HEK293 (cell line): ENCODE data around the gene NUDT16L1.
"Not testable (repeated sequence)": the region's sequence is repeated elsewhere in the genome, so short reads cannot be mapped to it uniquely, and the experiment has no call there.

Experiments used
- CTCF ChIA-PET: fragments of 350-600 bp; formaldehyde crosslinking; extraction: SDS; loops from one replicate; lab custom pipeline; 2021; ENCODE audit warnings: antibody characterized with exemption; lab: Yijun Ruan, JAX
- POLR2A ChIA-PET: fragments of 300-600 bp; formaldehyde crosslinking; extraction: SDS; loops from one replicate; lab custom pipeline; 2020; ENCODE audit warnings: antibody characterized with exemption, inconsistent platforms; lab: Yijun Ruan, JAX
- H3K27ac ChIP-seq: fragments of 200-500 bp; sonication (Bioruptor generic); 2 replicates; pipeline ENCODE4 v1.5.1; 2014; ENCODE audit warnings: low read depth, low read length, control low read depth, inconsistent platforms; ENCODE audit errors: extremely low read depth
- H3K36me3 ChIP-seq, 2 experiments: fragments of 200-500 bp in 1 of 2; sonication (Bioruptor generic) in 1 of 2; 1 replicate in 1 of 2; 2 replicates in 1 of 2; pipeline ENCODE4 v1.5.1; 2014 to 2017; ENCODE audit warnings: inconsistent platforms in 2 of 2, low read length in 2 of 2; ENCODE audit not compliant: control insufficient read depth in 2 of 2, insufficient read depth in 1 of 2
- H3K4me1 ChIP-seq: fragments of 200-500 bp; sonication (Bioruptor generic); 2 replicates; pipeline ENCODE4 v1.5.1; 2014; ENCODE audit warnings: mild to moderate bottlenecking, low read length, inconsistent platforms; ENCODE audit not compliant: control insufficient read depth, insufficient read depth
- H3K4me3 ChIP-seq: 2 replicates; pipeline ENCODE4 v1.5.1; 2011; ENCODE audit warnings: low read depth, mild to moderate bottlenecking, control low read depth, low read length, moderate library complexity
- H3K9me3 ChIP-seq: fragments of 200-500 bp; sonication (Bioruptor generic); 2 replicates; pipeline ENCODE4 v1.5.1; 2014; ENCODE audit warnings: low read depth, low read length, inconsistent platforms; ENCODE audit not compliant: control insufficient read depth, insufficient read depth
- BCL11A ChIP-seq: fragments of 450-650 bp; formaldehyde crosslinking; IDR thresholded peaks from 2 replicates; pipeline ENCODE4 v1.5.1; 2016; ENCODE audit warnings: low read depth, missing biosample characterization, missing genetic modification characterization
- EGR2 ChIP-seq: fragments of 450-650 bp; formaldehyde crosslinking; IDR thresholded peaks from 2 replicates; pipeline ENCODE4 v1.5.1; 2016; ENCODE audit warnings: low read depth, missing biosample characterization, missing genetic modification characterization
- FEZF1 ChIP-seq: fragments of 450-650 bp; formaldehyde crosslinking; IDR thresholded peaks from 2 replicates; pipeline ENCODE4 v1.5.1; 2016; ENCODE audit warnings: missing biosample characterization, missing genetic modification characterization
- IKZF3 ChIP-seq: fragments of 450-650 bp; IDR thresholded peaks from 2 replicates; pipeline ENCODE4 v1.5.0; 2018; ENCODE audit warnings: missing biosample characterization, mild to moderate bottlenecking, missing genetic modification characterization, moderate library complexity
- SETDB1 ChIP-seq: IDR thresholded peaks from one replicate; pipeline ENCODE4 v1.6.1; 2017; ENCODE audit warnings: mild to moderate bottlenecking, low read length, moderate library complexity, mixed read lengths; ENCODE audit not compliant: insufficient read length
- SP3 ChIP-seq: fragments of 450-650 bp; formaldehyde crosslinking; IDR thresholded peaks from 2 replicates; pipeline ENCODE4 v1.5.1; 2016; ENCODE audit warnings: missing biosample characterization, missing genetic modification characterization
- YY2 ChIP-seq: fragments of 450-650 bp; formaldehyde crosslinking; IDR thresholded peaks from 2 replicates; pipeline ENCODE4 v1.5.1; 2016; ENCODE audit warnings: missing biosample characterization, missing genetic modification characterization
- ZNF19 ChIP-seq: fragments of 450-650 bp; formaldehyde crosslinking; IDR thresholded peaks from 2 replicates; pipeline ENCODE4; 2016; ENCODE audit warnings: missing biosample characterization, missing genetic modification characterization, low read depth
- ZNF239 ChIP-seq: fragments of 450-650 bp; formaldehyde crosslinking; IDR thresholded peaks from 2 replicates; pipeline ENCODE4 v1.5.1; 2016; ENCODE audit warnings: missing biosample characterization, missing genetic modification characterization
- ZNF274 ChIP-seq, 2 experiments: fragments of 200-500 bp in 1 of 2; fragments of 450-650 bp in 1 of 2; sonication (Bioruptor generic) in 1 of 2; formaldehyde crosslinking in 1 of 2; IDR thresholded peaks; 2 replicates each; pipeline versions ENCODE4 v1.5.1 to v1.6.1; 2014 to 2016; ENCODE audit warnings: borderline replicate concordance in 1 of 2, inconsistent platforms in 1 of 2, low read length in 1 of 2, missing biosample characterization in 1 of 2, missing genetic modification characterization in 1 of 2
- ZNF433 ChIP-seq: fragments of 450-650 bp; formaldehyde crosslinking; IDR thresholded peaks from 2 replicates; pipeline ENCODE4 v1.5.1; 2016; ENCODE audit warnings: missing biosample characterization, missing genetic modification characterization, low read depth
- ZNF600 ChIP-seq: fragments of 450-650 bp; formaldehyde crosslinking; IDR thresholded peaks from 2 replicates; pipeline ENCODE4 v1.5.1; 2016; ENCODE audit warnings: missing biosample characterization, missing genetic modification characterization
- ZNF670 ChIP-seq: fragments of 450-650 bp; formaldehyde crosslinking; IDR thresholded peaks from 2 replicates; pipeline ENCODE4 v1.5.1; 2016; ENCODE audit warnings: missing biosample characterization, missing genetic modification characterization, low read depth
- ZNF785 ChIP-seq: fragments of 450-650 bp; formaldehyde crosslinking; IDR thresholded peaks from 2 replicates; pipeline ENCODE4 v1.5.1; 2016; ENCODE audit warnings: missing biosample characterization, missing genetic modification characterization
- ZNF791 ChIP-seq: fragments of 450-650 bp; formaldehyde crosslinking; IDR thresholded peaks from 2 replicates; pipeline ENCODE4 v1.5.1; 2016; ENCODE audit warnings: missing biosample characterization, missing genetic modification characterization
- TF ChIP-seq, protein P1 (sequence below): fragments of 450-650 bp; formaldehyde crosslinking; IDR thresholded peaks from 2 replicates; pipeline ENCODE4 v1.5.1; 2016; ENCODE audit warnings: missing biosample characterization, missing genetic modification characterization
- TF ChIP-seq, protein P2 (sequence below): fragments of 450-650 bp; formaldehyde crosslinking; IDR thresholded peaks from 2 replicates; pipeline ENCODE4 v1.5.1; 2016; ENCODE audit warnings: missing biosample characterization, missing genetic modification characterization
- TF ChIP-seq, protein P3 (sequence below): fragments of 450-650 bp; formaldehyde crosslinking; IDR thresholded peaks from 2 replicates; pipeline ENCODE4 v1.5.1; 2016; ENCODE audit warnings: missing biosample characterization, missing genetic modification characterization
- TF ChIP-seq, protein P4 (sequence below): fragments of 450-650 bp; formaldehyde crosslinking; optimal IDR thresholded peaks from 2 replicates; pipeline ENCODE3; 2016; ENCODE audit warnings: missing biosample characterization, mild to moderate bottlenecking, missing genetic modification characterization

NUDT16L1 gene

DNA sequence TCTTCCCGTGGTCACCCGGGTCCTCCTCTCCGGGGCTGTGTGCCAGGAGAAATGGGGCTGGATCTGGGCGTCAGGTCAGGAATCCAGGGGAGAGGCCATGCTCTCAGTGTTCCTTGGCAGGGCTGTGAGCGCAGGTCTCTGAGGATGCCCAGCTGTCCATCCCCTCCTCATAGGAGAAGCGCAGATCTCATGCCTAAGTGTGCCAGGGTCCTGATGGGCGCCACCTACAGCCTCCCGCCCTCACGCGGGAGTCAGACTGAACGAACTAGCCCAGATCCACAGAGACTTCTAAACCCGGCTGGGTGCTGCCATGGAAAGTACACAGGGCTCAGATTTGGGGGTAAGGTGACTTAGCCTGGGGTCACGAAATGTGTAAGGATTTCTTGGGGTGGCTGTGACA is 44.4 kb upstream of the NUDT16L1 start:
- no peak overlapping the region for H3K4me3 ChIP-seq
- no peak overlapping the region for H3K27ac ChIP-seq
- TF ChIP-seq FEZF1 = no peak
- TF ChIP-seq ZNF433 (tag by site-specific recombination) = no peak
- no peak for TF ChIP-seq EGR2 (tag by site-specific recombination)
- TF ChIP-seq SP3 (tag by site-specific recombination) = no peak
- no peak for TF ChIP-seq ZNF791 (tag by site-specific recombination)
- no peak for TF ChIP-seq ZNF19 (tag by site-specific recombination)
- peaks cover 0 to 52% of the 10 kb centered on the region in 2 experiments; a peak in 2 of 3 replicates for H3K36me3 ChIP-seq
- no peaks in the 10 kb centered on the region for H3K4me1 ChIP-seq
- POLR2A ChIA-PET = no interaction called here
- H3K9me3 ChIP-seq = no peaks in the 10 kb centered on the region
- CTCF ChIA-PET = interaction anchor here (0.6 kb wide), 1 partner anchor 395 kb away, joined by 3 read pairs; no protein-coding TSS in a partner anchor

DNA sequence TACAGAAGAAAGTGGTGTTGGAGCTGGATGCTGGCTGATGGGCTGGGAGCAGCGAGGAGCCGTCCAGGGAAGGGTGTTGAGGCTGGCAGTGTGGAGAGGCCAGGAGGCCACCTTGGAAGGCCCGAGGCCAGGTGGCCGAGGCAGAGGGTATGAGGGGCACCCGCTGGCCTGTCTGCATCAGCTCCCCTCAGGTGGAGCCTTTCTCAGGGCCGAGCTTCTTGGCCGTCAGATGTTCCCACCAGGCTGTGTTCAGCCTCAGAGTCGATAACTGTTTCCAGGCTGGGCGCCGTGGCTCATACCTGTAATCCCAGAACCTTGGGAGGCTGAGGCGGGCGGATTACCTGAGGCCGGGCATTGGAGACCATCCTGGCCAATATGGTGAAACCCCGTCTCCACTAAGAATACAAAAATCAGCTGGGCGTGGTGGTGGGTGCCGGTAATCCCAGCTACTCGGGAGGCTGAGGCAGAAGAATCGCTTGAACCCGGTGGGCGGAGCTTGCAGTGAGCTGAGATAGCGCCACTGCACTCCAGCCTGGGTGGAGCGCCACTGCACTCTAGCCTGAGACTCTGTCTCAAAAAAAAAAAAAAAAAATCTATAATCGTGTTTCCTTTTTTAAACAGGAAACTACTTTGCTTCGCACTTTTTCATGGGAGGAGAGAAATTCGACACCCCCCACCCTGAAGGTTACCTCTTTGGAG is 43.5 kb upstream of the NUDT16L1 start:
- Histone ChIP-seq H3K4me1 (no peaks in the 10 kb centered on the region), H3K9me3 (no peaks in the 10 kb centered on the region), H3K36me3 (peaks cover 0 to 62% of the 10 kb centered on the region in 2 experiments; a peak in 2 of 3 replicates), H3K4me3 (no peak overlapping the region), H3K27ac (no peak overlapping the region)
- POLR2A ChIA-PET = interaction anchor here (0.9 kb wide), 1 partner anchor 44 kb away, joined by 3 read pairs; the partner anchor contains the start of gene NUDT16L1
- TF ChIP-seq ZNF239 (tag by site-specific recombination) = no peak
- no peak for TF ChIP-seq SETDB1
- TF ChIP-seq BCL11A (tag by site-specific recombination) = no peak
- TF ChIP-seq IKZF3 (tag by site-specific recombination) = no peak
- TF ChIP-seq, protein P1, sequence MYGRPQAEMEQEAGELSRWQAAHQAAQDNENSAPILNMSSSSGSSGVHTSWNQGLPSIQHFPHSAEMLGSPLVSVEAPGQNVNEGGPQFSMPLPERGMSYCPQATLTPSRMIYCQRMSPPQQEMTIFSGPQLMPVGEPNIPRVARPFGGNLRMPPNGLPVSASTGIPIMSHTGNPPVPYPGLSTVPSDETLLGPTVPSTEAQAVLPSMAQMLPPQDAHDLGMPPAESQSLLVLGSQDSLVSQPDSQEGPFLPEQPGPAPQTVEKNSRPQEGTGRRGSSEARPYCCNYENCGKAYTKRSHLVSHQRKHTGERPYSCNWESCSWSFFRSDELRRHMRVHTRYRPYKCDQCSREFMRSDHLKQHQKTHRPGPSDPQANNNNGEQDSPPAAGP (tag by site-specific recombination) = no peak
- TF ChIP-seq, protein P2, sequence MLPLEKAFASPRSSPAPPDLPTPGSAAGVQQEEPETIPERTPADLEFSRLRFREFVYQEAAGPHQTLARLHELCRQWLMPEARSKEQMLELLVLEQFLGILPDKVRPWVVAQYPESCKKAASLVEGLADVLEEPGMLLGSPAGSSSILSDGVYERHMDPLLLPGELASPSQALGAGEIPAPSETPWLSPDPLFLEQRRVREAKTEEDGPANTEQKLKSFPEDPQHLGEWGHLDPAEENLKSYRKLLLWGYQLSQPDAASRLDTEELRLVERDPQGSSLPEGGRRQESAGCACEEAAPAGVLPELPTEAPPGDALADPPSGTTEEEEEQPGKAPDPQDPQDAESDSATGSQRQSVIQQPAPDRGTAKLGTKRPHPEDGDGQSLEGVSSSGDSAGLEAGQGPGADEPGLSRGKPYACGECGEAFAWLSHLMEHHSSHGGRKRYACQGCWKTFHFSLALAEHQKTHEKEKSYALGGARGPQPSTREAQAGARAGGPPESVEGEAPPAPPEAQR (tag by site-specific recombination) = no peak
- no peak for TF ChIP-seq ZNF670 (tag by site-specific recombination)
- no peak for TF ChIP-seq ZNF785 (tag by site-specific recombination)
- TF ChIP-seq ZNF274 (IDR thresholded peaks at IDR 0.05; ENCODE audit: low read length) = no peak
- TF ChIP-seq ZNF274 (tag by site-specific recombination; IDR thresholded peaks at IDR 0.05; ENCODE audit: borderline replicate concordance) = no peak
- CTCF ChIA-PET = interaction anchor here (0.6 to 1.8 kb wide), 21 partner anchors 9 to 396 kb away, joined by 3 to 8 read pairs (median 4); no protein-coding TSS in a partner anchor

DNA sequence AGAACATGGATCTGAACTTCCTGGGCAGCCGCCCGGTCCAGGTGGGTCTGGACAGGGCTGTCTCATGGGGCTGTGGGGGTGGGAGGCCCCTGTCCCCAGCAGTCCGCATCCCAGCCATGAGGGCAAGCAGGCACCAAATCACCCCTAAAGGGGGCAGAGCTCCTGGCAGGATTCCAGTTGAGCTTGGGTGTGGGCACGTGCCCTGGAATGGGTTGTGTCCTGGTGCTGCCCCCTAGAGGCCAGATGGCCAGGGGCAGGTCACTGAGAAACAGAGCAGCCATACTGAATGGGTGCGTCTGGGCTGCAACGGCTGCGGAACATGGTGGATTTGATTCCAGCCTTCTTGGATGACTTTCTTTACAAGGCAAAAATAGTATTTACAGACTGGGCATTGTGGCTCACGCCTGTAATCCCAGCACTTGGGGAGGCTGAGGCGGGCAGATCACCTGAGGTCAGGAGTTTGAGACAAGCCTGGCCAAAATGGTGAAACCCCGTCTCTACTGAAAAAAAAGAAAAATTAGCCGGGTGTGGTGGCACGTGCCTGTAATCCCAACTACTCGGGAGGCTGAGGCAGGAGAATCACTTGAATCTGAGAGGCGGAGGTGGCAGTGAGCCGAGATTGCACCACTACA is 42.8 kb upstream of the NUDT16L1 start:
- not testable (repeated sequence) for H3K4me3 ChIP-seq, H3K4me1 ChIP-seq, H3K9me3 ChIP-seq, H3K27ac ChIP-seq
- H3K36me3 ChIP-seq = peaks cover 0 to 65% of the 10 kb centered on the region in 2 experiments; a peak in 2 of 3 replicates
- CTCF ChIA-PET = interaction anchor here (0.6 to 1.8 kb wide), 22 partner anchors 9 to 144 kb away, joined by 3 to 8 read pairs (median 4); partner anchors contain the start of gene MGRN1
- POLR2A ChIA-PET = interaction anchor here (0.9 kb wide), 1 partner anchor 43 kb away, joined by 3 read pairs; the partner anchor contains the start of gene NUDT16L1
- TF ChIP-seq YY2 (tag by site-specific recombination) (0 out of 2 replicates have a peak, but pooled peaks have one; percentile 39), ZNF600 (tag by site-specific recombination) (peak; percentile 66)
- TF ChIP-seq, protein P3, sequence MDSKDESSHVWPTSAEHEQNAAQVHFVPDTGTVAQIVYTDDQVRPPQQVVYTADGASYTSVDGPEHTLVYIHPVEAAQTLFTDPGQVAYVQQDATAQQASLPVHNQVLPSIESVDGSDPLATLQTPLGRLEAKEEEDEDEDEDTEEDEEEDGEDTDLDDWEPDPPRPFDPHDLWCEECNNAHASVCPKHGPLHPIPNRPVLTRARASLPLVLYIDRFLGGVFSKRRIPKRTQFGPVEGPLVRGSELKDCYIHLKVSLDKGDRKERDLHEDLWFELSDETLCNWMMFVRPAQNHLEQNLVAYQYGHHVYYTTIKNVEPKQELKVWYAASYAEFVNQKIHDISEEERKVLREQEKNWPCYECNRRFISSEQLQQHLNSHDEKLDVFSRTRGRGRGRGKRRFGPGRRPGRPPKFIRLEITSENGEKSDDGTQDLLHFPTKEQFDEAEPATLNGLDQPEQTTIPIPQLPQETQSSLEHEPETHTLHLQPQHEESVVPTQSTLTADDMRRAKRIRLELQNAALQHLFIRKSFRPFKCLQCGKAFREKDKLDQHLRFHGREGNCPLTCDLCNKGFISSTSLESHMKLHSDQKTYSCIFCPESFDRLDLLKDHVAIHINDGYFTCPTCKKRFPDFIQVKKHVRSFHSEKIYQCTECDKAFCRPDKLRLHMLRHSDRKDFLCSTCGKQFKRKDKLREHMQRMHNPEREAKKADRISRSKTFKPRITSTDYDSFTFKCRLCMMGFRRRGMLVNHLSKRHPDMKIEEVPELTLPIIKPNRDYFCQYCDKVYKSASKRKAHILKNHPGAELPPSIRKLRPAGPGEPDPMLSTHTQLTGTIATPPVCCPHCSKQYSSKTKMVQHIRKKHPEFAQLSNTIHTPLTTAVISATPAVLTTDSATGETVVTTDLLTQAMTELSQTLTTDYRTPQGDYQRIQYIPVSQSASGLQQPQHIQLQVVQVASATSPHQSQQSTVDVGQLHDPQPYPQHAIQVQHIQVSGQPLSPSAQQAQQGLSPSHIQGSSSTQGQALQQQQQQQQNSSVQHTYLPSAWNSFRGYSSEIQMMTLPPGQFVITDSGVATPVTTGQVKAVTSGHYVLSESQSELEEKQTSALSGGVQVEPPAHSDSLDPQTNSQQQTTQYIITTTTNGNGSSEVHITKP (tag by site-specific recombination) = 0 out of 2 replicates have a peak, but pooled peaks have one; percentile 38
- TF ChIP-seq, protein P4, sequence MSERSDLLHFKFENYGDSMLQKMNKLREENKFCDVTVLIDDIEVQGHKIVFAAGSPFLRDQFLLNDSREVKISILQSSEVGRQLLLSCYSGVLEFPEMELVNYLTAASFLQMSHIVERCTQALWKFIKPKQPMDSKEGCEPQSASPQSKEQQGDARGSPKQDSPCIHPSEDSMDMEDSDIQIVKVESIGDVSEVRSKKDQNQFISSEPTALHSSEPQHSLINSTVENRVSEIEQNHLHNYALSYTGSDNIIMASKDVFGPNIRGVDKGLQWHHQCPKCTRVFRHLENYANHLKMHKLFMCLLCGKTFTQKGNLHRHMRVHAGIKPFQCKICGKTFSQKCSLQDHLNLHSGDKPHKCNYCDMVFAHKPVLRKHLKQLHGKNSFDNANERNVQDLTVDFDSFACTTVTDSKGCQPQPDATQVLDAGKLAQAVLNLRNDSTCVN (tag by site-specific recombination) = peak; percentile 20
